ENCODE results near the gene HSD11B1. TPM values are rescaled to one million over a fixed set of nuclear protein-coding genes. Genes with fewer than 3 reads are reported as not detected.

The HSD11B1 gene
- polyA plus RNA-seq, 2 donors = 0.24 to 0.41 TPM

DNA sequence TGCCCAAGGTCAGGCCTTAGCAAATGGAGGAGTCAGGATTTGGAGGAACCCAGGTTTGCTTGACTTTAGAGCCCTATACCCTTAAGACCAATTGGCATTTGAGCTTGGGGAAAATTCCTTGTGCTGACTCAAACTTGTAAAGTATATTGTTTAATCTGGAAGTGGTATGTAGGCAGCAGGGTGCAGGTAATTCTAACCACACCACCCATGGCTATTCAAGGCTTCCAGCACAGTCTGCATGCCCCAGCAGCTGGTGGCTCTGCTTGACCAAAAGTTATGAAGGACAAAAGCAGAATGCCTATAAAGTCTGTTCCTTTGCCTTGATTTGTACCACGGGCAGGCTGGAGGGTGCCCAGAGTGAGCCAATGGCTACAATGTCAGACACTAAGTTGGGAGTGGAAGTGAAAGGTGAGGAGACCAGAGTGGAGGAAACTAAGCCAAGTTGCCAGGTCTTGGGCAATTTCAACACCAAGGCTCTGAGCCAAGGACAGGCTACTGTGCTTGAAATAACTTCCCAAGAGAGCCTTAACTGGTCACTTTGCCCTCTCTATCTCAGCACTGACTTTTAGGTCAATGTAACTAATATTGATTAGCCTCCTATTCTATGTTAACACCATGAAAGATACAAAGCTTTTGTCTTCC, 34.1 kb upstream of the HSD11B1 start:
- H3K27me3 ChIP-seq (ENCODE audit: control insufficient read depth in 1 of 2, insufficient read depth in 2 of 2, low read length in 2 of 2) = no peaks in the 10 kb centered on the region
- H3K9me3 ChIP-seq (ENCODE audit: control insufficient read depth in 2 of 2, insufficient read depth in 1 of 2, low read depth in 1 of 2, low read length in 1 of 2) = no peaks in the 10 kb centered on the region
- H3K36me3 ChIP-seq (ENCODE audit: control insufficient read depth in 2 of 2, insufficient read depth in 2 of 2, low read length in 1 of 2) = no peaks in the 10 kb centered on the region
- H3K4me3 ChIP-seq (ENCODE audit: low read depth in 1 of 2, low read length in 2 of 2) = no peak overlapping the region
- peaks cover 3 to 12% of the 10 kb centered on the region in 2 donors for H3K4me1 ChIP-seq (ENCODE audit: control insufficient read depth in 2 of 2, insufficient read depth in 2 of 2, low read length in 1 of 2)
- 87 to 96% methylated on average over 1 of the region's 1 CpG for WGBS, 2 donors
- H3K27ac ChIP-seq (ENCODE audit: low read depth in 2 of 2, low read length in 1 of 2) = no peak overlapping the region

DNA sequence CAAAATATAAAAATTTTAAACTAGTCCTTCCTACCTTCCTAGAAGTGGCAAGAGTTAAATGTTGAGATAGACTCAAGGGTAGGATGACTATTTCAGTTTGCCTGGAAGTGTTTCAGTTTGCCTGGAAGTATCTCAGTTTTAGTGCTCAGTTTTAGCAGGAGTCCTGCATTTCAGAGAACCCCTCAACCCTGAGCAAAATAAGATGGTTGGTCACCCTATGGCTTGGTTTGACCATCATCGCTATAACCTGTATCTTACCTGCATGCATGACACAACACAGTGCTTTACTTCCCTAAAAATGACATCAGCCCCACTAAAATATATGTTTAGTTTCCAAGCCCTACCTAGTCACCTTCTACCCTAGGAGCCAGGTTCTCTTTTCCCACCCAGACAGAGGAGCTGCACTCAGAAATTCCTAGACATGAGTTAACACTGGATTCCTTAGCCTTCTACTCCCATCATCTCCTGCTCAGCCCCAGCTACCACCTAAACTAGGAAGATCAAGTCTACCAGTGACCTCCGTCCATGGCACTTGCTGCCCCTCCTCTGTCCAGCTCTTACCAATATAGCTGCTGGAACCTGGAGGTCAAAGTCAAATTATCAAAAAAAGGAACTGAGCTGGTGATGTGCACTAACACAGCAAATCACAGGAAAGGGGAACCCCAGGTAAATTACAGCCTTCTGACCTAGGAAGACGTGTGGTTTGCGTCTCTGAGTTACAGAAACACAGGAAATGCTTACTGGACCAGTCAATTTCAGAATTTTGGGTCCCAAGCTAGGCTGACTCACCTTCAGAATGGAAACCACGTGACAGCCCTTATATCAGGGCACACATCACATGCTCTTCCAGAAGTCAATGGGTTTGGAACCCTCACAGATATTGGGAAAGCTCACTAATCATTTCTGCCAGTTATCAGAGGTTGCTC, 31.7 kb upstream of the HSD11B1 start:
- H3K9me3 ChIP-seq (ENCODE audit: control insufficient read depth in 2 of 2, insufficient read depth in 1 of 2, low read depth in 1 of 2, low read length in 1 of 2) = no peaks in the 10 kb centered on the region
- H3K4me3 ChIP-seq (ENCODE audit: low read depth in 1 of 2, low read length in 2 of 2) = no peak overlapping the region
- WGBS, 2 donors = 54 to 57% methylated on average over 5 of the region's 5 CpGs
- no peaks in the 10 kb centered on the region for H3K36me3 ChIP-seq (ENCODE audit: control insufficient read depth in 2 of 2, insufficient read depth in 2 of 2, low read length in 1 of 2)
- peak overlapping the region in 1 of 2 donors; percentile 26 for H3K27ac ChIP-seq (ENCODE audit: low read depth in 2 of 2, low read length in 1 of 2)
- H3K4me1 ChIP-seq (ENCODE audit: control insufficient read depth in 2 of 2, insufficient read depth in 2 of 2, low read length in 1 of 2) = peaks cover 3 to 15% of the 10 kb centered on the region in 2 donors
- H3K27me3 ChIP-seq (ENCODE audit: control insufficient read depth in 1 of 2, insufficient read depth in 2 of 2, low read length in 2 of 2) = no peaks in the 10 kb centered on the region

DNA sequence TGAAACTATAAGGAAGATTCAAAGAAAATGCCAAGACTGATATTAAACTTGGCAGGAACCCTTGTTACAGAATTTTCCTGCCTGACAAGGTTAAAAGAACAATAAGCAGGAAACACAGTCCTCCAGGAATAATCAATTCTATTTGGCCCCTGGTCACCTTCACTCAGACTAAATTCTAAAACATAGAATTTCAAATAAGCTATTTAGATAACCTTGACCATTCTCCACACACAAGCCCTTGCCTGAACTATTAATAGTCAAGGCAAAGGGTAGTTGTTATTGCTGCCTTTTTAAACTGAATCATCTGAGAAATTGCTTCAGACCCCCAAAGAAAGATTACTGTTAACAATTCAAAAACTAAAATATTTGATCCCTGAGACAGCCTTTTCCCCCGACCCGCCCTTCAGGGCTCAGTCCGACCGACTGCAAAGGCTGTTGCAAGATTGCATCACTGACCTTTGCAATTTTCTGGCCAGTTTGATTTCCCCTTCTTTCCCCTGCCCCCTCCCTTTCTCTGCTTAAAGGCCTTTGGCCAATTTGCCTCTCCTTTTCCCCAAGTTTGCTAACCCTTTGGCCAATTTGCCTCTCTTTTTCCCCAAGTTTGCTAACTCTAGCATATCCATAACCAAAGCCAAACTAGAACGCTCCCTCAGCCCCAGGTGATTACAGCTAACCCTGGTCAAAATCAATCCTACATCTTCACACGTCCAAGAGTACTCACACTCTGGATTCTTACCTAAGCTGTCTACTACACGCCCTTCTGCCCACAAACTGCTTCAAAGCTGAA, 30.8 kb upstream of the HSD11B1 start:
- Histone ChIP-seq H3K9me3 (ENCODE audit: control insufficient read depth in 2 of 2, insufficient read depth in 1 of 2, low read depth in 1 of 2, low read length in 1 of 2) (no peaks in the 10 kb centered on the region), H3K4me3 (ENCODE audit: low read depth in 1 of 2, low read length in 2 of 2) (no peak overlapping the region), H3K27me3 (ENCODE audit: control insufficient read depth in 1 of 2, insufficient read depth in 2 of 2, low read length in 2 of 2) (no peaks in the 10 kb centered on the region), H3K4me1 (ENCODE audit: control insufficient read depth in 2 of 2, insufficient read depth in 2 of 2, low read length in 1 of 2) (peaks cover 3 to 15% of the 10 kb centered on the region in 2 donors), H3K27ac (ENCODE audit: low read depth in 2 of 2, low read length in 1 of 2) (no peak overlapping the region), H3K36me3 (ENCODE audit: control insufficient read depth in 2 of 2, insufficient read depth in 2 of 2, low read length in 1 of 2) (no peaks in the 10 kb centered on the region)
- 47 to 60% methylated on average over 7 of the region's 7 CpGs for WGBS, 2 donors

DNA sequence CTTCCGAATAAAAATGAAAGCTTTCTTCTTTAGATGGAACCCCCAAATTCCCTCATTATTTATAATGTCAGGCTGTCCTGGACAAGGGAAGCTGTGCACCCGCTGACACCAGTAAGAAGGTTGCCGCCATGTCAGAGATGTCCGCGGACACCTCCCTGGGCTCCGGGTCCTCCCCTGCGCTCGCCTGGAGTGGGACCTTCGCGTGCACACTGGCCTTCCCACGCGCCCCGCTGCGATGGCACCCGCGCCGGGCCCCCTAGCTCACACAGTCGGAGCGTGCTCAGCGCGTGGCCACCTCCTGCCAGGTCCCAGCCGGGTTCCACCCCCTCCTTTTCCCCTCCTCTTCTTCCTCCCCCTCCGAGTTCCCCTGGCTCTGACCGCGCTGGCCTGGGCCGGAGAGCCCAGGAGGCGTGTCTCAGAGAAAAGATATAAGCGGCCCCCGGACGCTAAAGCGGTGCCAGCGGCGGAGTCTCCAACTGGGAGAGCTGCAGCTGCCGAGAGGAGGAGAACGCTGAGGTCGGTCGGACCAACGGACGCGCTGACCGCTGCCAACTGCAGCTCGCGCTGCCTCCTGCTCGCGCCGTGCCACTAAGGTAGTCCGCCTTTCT, 29.6 kb upstream of the HSD11B1 start, which contains the start of gene G0S2:
TSS of gene G0S2 (plus strand) at position 456 of the 608 bp plus-strand sequence. CDS start 273 bp downstream, outside the sequence.
- peak within 1 kb of the TSS; percentile 39 to 44 for H3K4me3 ChIP-seq (ENCODE audit: low read depth in 1 of 2, low read length in 2 of 2)
- no peaks in the 10 kb centered on the region for H3K9me3 ChIP-seq (ENCODE audit: control insufficient read depth in 2 of 2, insufficient read depth in 1 of 2, low read depth in 1 of 2, low read length in 1 of 2)
- peak within 1 kb of the TSS in 1 of 2 donors; percentile 17 for H3K27ac ChIP-seq (ENCODE audit: low read depth in 2 of 2, low read length in 1 of 2)
- no peaks in the 10 kb centered on the region for H3K36me3 ChIP-seq (ENCODE audit: control insufficient read depth in 2 of 2, insufficient read depth in 2 of 2, low read length in 1 of 2)
- H3K27me3 ChIP-seq (ENCODE audit: control insufficient read depth in 1 of 2, insufficient read depth in 2 of 2, low read length in 2 of 2) = no peaks in the 10 kb centered on the region
- peaks cover 3 to 15% of the 10 kb centered on the region in 2 donors for H3K4me1 ChIP-seq (ENCODE audit: control insufficient read depth in 2 of 2, insufficient read depth in 2 of 2, low read length in 1 of 2)
- WGBS, 2 donors = 2 to 4% methylated on average over 43 to 47 of the region's 47 CpGs

DNA sequence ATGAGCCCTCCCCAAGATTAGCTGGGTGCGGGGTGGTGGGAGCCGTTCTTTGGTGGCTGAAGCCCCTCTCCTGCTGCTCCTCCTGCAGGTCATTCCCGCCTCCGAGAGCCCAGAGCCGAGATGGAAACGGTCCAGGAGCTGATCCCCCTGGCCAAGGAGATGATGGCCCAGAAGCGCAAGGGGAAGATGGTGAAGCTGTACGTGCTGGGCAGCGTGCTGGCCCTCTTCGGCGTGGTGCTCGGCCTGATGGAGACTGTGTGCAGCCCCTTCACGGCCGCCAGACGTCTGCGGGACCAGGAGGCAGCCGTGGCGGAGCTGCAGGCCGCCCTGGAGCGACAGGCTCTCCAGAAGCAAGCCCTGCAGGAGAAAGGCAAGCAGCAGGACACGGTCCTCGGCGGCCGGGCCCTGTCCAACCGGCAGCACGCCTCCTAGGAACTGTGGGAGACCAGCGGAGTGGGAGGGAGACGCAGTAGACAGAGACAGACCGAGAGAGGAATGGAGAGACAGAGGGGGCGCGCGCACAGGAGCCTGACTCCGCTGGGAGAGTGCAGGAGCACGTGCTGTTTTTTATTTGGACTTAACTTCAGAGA, 29.0 kb upstream of the HSD11B1 start:
- H3K27me3 ChIP-seq (ENCODE audit: control insufficient read depth in 1 of 2, insufficient read depth in 2 of 2, low read length in 2 of 2) = no peaks in the 10 kb centered on the region

DNA sequence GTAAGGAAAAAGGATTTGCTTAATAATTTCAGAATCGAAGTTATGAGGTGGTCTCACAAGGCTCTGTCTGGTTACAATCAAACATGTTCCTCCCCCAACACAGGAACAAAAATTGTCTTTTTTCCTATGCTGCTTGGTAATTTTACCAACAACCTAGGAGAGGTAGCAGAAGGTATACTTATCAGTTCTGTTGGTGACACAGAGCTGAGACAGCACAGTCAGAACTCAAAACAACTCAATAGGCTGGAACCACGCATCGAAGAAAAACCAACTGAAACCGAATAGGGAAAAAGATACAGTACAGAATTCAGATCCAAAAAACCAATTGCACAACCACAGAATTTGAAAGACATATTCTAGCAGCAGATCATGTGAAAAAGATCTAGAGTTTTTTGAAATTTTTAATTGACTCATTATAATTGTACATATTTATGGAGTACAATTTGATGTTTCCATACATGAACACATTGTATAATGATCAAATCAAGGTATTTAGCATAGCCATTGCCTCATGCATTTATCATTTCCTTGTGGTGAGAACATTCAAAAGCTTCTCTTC, 25.6 kb upstream of the HSD11B1 start:
- H3K27ac ChIP-seq (ENCODE audit: low read depth in 2 of 2, low read length in 1 of 2) = no peak overlapping the region
- H3K4me3 ChIP-seq (ENCODE audit: low read depth in 1 of 2, low read length in 2 of 2) = no peak overlapping the region
- no peaks in the 10 kb centered on the region for H3K36me3 ChIP-seq (ENCODE audit: control insufficient read depth in 2 of 2, insufficient read depth in 2 of 2, low read length in 1 of 2)
- H3K4me1 ChIP-seq (ENCODE audit: control insufficient read depth in 2 of 2, insufficient read depth in 2 of 2, low read length in 1 of 2) = peaks cover 3 to 13% of the 10 kb centered on the region in 2 donors
- no peaks in the 10 kb centered on the region for H3K9me3 ChIP-seq (ENCODE audit: control insufficient read depth in 2 of 2, insufficient read depth in 1 of 2, low read depth in 1 of 2, low read length in 1 of 2)
- no peaks in the 10 kb centered on the region for H3K27me3 ChIP-seq (ENCODE audit: control insufficient read depth in 1 of 2, insufficient read depth in 2 of 2, low read length in 2 of 2)
- 93 to 97% methylated on average over 4 of the region's 4 CpGs for WGBS, 2 donors

More for the DNA sequence above, 29.0 kb upstream of the HSD11B1 start:
- WGBS, 2 donors = 6 to 9% methylated on average over 33 to 34 of the region's 34 CpGs
- Histone ChIP-seq H3K9me3 (ENCODE audit: control insufficient read depth in 2 of 2, insufficient read depth in 1 of 2, low read depth in 1 of 2, low read length in 1 of 2) (no peaks in the 10 kb centered on the region), H3K4me1 (ENCODE audit: control insufficient read depth in 2 of 2, insufficient read depth in 2 of 2, low read length in 1 of 2) (peaks cover 3 to 15% of the 10 kb centered on the region in 2 donors), H3K4me3 (ENCODE audit: low read depth in 1 of 2, low read length in 2 of 2) (peak overlapping the region; percentile 39 to 44), H3K27ac (ENCODE audit: low read depth in 2 of 2, low read length in 1 of 2) (peak overlapping the region in 1 of 2 donors; percentile 14), H3K36me3 (ENCODE audit: control insufficient read depth in 2 of 2, insufficient read depth in 2 of 2, low read length in 1 of 2) (no peaks in the 10 kb centered on the region)

DNA sequence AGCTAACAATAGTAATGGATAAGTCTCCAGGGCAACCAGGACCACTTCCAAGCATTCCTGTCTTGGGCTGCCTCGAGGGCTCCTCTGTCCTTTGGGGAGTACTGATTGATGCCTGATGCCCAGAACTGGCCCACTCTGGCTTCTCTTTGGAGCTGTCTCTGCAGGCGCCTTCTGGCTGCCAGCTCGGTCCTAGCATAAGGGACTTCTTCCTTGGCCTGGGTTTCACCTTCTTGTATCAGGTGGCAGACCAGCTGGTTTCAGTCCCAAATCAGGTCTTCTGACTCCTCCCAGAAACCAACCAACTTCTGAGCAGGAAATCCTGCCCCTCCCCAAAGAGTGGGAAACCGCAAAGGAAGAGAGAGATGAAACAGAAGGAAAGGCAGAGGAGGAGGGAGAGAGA, 18.8 kb upstream of the HSD11B1 start:
- no peak overlapping the region for H3K27ac ChIP-seq (ENCODE audit: low read depth in 2 of 2, low read length in 1 of 2)
- H3K9me3 ChIP-seq (ENCODE audit: control insufficient read depth in 2 of 2, insufficient read depth in 1 of 2, low read depth in 1 of 2, low read length in 1 of 2) = no peaks in the 10 kb centered on the region
- H3K4me3 ChIP-seq (ENCODE audit: low read depth in 1 of 2, low read length in 2 of 2) = no peak overlapping the region
- H3K4me1 ChIP-seq (ENCODE audit: control insufficient read depth in 2 of 2, insufficient read depth in 2 of 2, low read length in 1 of 2) = peaks cover 0 to 5% of the 10 kb centered on the region in 2 donors
- no peaks in the 10 kb centered on the region for H3K27me3 ChIP-seq (ENCODE audit: control insufficient read depth in 1 of 2, insufficient read depth in 2 of 2, low read length in 2 of 2)
- 59 to 61% methylated on average over 4 of the region's 4 CpGs for WGBS, 2 donors
- no peaks in the 10 kb centered on the region for H3K36me3 ChIP-seq (ENCODE audit: control insufficient read depth in 2 of 2, insufficient read depth in 2 of 2, low read length in 1 of 2)

DNA sequence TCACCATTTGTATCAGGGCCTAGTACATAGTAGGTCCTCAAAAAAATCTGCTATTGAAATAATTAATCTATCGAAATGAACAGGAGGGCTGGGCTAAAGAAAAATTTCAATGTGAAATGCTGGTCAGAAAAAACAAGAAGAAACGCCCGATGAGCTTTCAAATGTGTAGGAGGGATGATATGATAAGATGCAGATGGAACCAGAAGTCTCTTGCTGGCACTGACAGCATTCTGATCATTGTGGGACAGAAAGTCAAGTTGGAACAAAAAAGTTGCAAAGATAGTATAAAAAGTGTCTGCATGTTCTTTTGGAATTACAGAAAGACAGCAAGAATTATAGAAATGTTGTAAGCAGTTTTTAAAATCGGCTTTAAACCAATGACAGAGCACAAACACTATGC, 18.3 kb upstream of the HSD11B1 start:
- H3K36me3 ChIP-seq (ENCODE audit: control insufficient read depth in 2 of 2, insufficient read depth in 2 of 2, low read length in 1 of 2) = no peaks in the 10 kb centered on the region
- 72% methylated on average over 4 of the region's 4 CpGs for WGBS, 2 donors
- H3K9me3 ChIP-seq (ENCODE audit: control insufficient read depth in 2 of 2, insufficient read depth in 1 of 2, low read depth in 1 of 2, low read length in 1 of 2) = no peaks in the 10 kb centered on the region

More for the DNA sequence above, 18.3 kb upstream of the HSD11B1 start:
- H3K27me3 ChIP-seq (ENCODE audit: control insufficient read depth in 1 of 2, insufficient read depth in 2 of 2, low read length in 2 of 2) = no peaks in the 10 kb centered on the region
- H3K4me1 ChIP-seq (ENCODE audit: control insufficient read depth in 2 of 2, insufficient read depth in 2 of 2, low read length in 1 of 2) = peaks cover 0 to 5% of the 10 kb centered on the region in 2 donors
- no peak overlapping the region for H3K4me3 ChIP-seq (ENCODE audit: low read depth in 1 of 2, low read length in 2 of 2)
- H3K27ac ChIP-seq (ENCODE audit: low read depth in 2 of 2, low read length in 1 of 2) = no peak overlapping the region

Data from esophagus (tissue), 2 donors.